GM23338 (cell line): ENCODE measurements around the gene SUPT6H. TPM values are rescaled to one million over a fixed set of nuclear protein-coding genes. Genes with fewer than 3 reads are reported as not detected.

Source experiments
- ATAC-seq: fragments of 200-7000 bp; cut with Tn5 transposase; 3 replicates; pipeline ENCODE4 v1.9.1; 2020
- DNase-seq: peaks from one replicate; pipeline ENCODE4 v3.0.0-alpha.2; 2015; ENCODE audit warnings: low spot score
- H2AFZ ChIP-seq: fragments of 200-600 bp; sonication (generic); 2 replicates; pipeline ENCODE4 v1.8.0; 2016; ENCODE audit warnings: antibody characterized with exemption, mild to moderate bottlenecking, moderate library complexity
- H3F3A ChIP-seq: fragments of 200-600 bp; sonication (generic); replicated peaks from 2 replicates; pipeline ENCODE4 v1.8.0; 2017; ENCODE audit warnings: antibody characterized with exemption, mixed run types, low read depth
- H3K27ac ChIP-seq: fragments of 200-600 bp; sonication (generic); 2 replicates; pipeline ENCODE4 v1.6.1; 2016; ENCODE audit warnings: low read depth
- H3K27me3 ChIP-seq: fragments of 200-600 bp; sonication (generic); 2 replicates; pipeline ENCODE4 v1.8.0; 2016; ENCODE audit warnings: mild to moderate bottlenecking, mixed run types, moderate library complexity; ENCODE audit not compliant: insufficient read depth
- H3K36me3 ChIP-seq: fragments of 200-600 bp; sonication (generic); 2 replicates; pipeline ENCODE4 v1.8.0; 2016; ENCODE audit warnings: mild to moderate bottlenecking; ENCODE audit not compliant: insufficient read depth
- H3K4me1 ChIP-seq: fragments of 200-600 bp; sonication (generic); 2 replicates; pipeline ENCODE4 v1.8.0; 2016; ENCODE audit warnings: mild to moderate bottlenecking, moderate library complexity; ENCODE audit not compliant: insufficient read depth
- H3K4me2 ChIP-seq: fragments of 200-600 bp; sonication (generic); 2 replicates; pipeline ENCODE4 v1.7.1; 2017; ENCODE audit warnings: mixed run types
- H3K4me3 ChIP-seq: fragments of 200-600 bp; sonication (generic); 2 replicates; pipeline ENCODE4 v1.6.1; 2016; ENCODE audit warnings: mixed run types
- H3K79me2 ChIP-seq: fragments of 200-600 bp; sonication (generic); replicated peaks from 2 replicates; pipeline ENCODE4 v1.8.0; 2017; ENCODE audit warnings: mild to moderate bottlenecking; ENCODE audit not compliant: insufficient read depth
- H3K9me2 ChIP-seq: fragments of 200-600 bp; sonication (generic); 2 replicates; pipeline ENCODE4 v1.8.0; 2017; ENCODE audit not compliant: insufficient read depth
- H4K20me1 ChIP-seq: fragments of 200-600 bp; sonication (generic); replicated peaks from 2 replicates; pipeline ENCODE4 v1.8.0; 2017; ENCODE audit warnings: mild to moderate bottlenecking; ENCODE audit not compliant: insufficient read depth
- H3K27ac Mint-ChIP-seq: 2 replicates; pipeline ENCODE4 v1.8.0; 2020; ENCODE audit warnings: inconsistent platforms, mild to moderate bottlenecking, moderate library complexity, mixed read lengths
- H3K27me3 Mint-ChIP-seq: 3 replicates; pipeline ENCODE4 v1.8.0; 2022; ENCODE audit warnings: low read depth, mild to moderate bottlenecking, moderate library complexity, mixed read lengths, inconsistent platforms; ENCODE audit not compliant: insufficient read depth, poor library complexity
- H3K36me3 Mint-ChIP-seq: 3 replicates; pipeline ENCODE4 v1.8.0; 2021; ENCODE audit warnings: low read depth, mild to moderate bottlenecking, inconsistent platforms, moderate library complexity, mixed read lengths
- H3K4me1 Mint-ChIP-seq: 3 replicates; pipeline ENCODE4 v1.8.0; 2020; ENCODE audit warnings: mild to moderate bottlenecking, inconsistent platforms, mixed read lengths
- H3K4me3 Mint-ChIP-seq: 3 replicates; pipeline ENCODE4 v1.8.0; 2021; ENCODE audit warnings: moderate library complexity, mild to moderate bottlenecking, inconsistent platforms, mixed read lengths
- H3K9me3 Mint-ChIP-seq: 3 replicates; pipeline ENCODE4 v1.8.0; 2020; ENCODE audit warnings: moderate library complexity, mild to moderate bottlenecking, inconsistent platforms, mixed read lengths
- CREB1 ChIP-seq: fragments of 250-450 bp; sonication (Bioruptor Pico); IDR thresholded peaks from 2 replicates; pipeline ENCODE4 v1.5.0; 2020; ENCODE audit warnings: low read depth, mild to moderate bottlenecking, moderate library complexity
- ETS1 ChIP-seq: IDR thresholded peaks from 2 replicates; pipeline ENCODE4 v1.6.1; 2016; ENCODE audit warnings: antibody characterized with exemption
- EZH2 ChIP-seq: fragments of 200-600 bp; sonication (generic); IDR thresholded peaks from one replicate; pipeline ENCODE4 v1.8.0; 2017; ENCODE audit warnings: antibody characterized with exemption, mild to moderate bottlenecking, low read depth; ENCODE audit not compliant: unreplicated experiment
- EZH2phosphoT487 ChIP-seq: fragments of 200-600 bp; sonication (generic); IDR thresholded peaks from one replicate; pipeline ENCODE4 v1.8.1; 2018; ENCODE audit warnings: antibody characterized with exemption; ENCODE audit not compliant: unreplicated experiment
- NANOG ChIP-seq: IDR thresholded peaks from 2 replicates; pipeline ENCODE4 v1.6.1; 2016; ENCODE audit warnings: antibody characterized with exemption, borderline replicate concordance
- POLR2AphosphoS5 ChIP-seq: IDR thresholded peaks from 2 replicates; pipeline ENCODE4 v1.6.1; 2016; ENCODE audit warnings: antibody characterized with exemption, low read depth
- REST ChIP-seq: IDR thresholded peaks from one replicate; pipeline ENCODE4 v1.6.1; 2018; ENCODE audit warnings: antibody characterized with exemption; ENCODE audit not compliant: unreplicated experiment
- STAT1 ChIP-seq: IDR thresholded peaks from one replicate; pipeline ENCODE4 v1.6.1; 2016; ENCODE audit warnings: antibody characterized with exemption; ENCODE audit not compliant: unreplicated experiment
- ZNF114 ChIP-seq: fragments of 250-450 bp; sonication (Bioruptor Pico); IDR thresholded peaks from 2 replicates; pipeline ENCODE4 v1.5.0; 2020; ENCODE audit warnings: mild to moderate bottlenecking, moderate library complexity
- ZNF331 ChIP-seq: fragments of 250-450 bp; sonication (Bioruptor Pico); IDR thresholded peaks from 2 replicates; pipeline ENCODE4 v1.5.0; 2020; ENCODE audit warnings: low read depth, mild to moderate bottlenecking, moderate library complexity
- ZNF462 ChIP-seq: fragments of 250-450 bp; sonication (Bioruptor Pico); IDR thresholded peaks from 2 replicates; pipeline ENCODE4 v1.5.0; 2020; ENCODE audit warnings: mild to moderate bottlenecking, moderate library complexity
- polyA plus RNA-seq: library from polyadenylated mRNA; unstranded; fragments of >200 nt; fragmentation: Nextera tagmentation; extraction: Ambion mirVana; gene quantifications from 2 replicates; pipeline ENCODE4 v1.2.1, GENCODE V29; 2016
- total RNA-seq: library from RNA; depleted of rRNA; stranded (reverse); fragments of >200 nt; shearing (Covaris generic); gene quantifications from 2 replicates; pipeline ENCODE4 v1.2.3, GENCODE V29; 2014
- TF ChIP-seq, protein P1 (sequence below), 2 experiments: fragments of 200-600 bp in 1 of 2; sonication (generic) in 1 of 2; conservative IDR thresholded peaks; 2 replicates each; pipeline versions ENCODE4 v1.5.1 to v1.6.1; 2016 to 2017; ENCODE audit warnings: antibody characterized with exemption in 2 of 2, low read depth in 2 of 2, mild to moderate bottlenecking in 2 of 2, moderate library complexity in 1 of 2

Gene SUPT6H
- total and polyA plus RNA-seq, 2 experiments from 2014 or later, result 17.8 to 70.7 TPM

- Histone ChIP-seq H3K4me1 (peaks cover 4% of the 10 kb centered on the region; the same call in 1 of the 2 replicates), H3K36me3 (no peaks in the 10 kb centered on the region; the same call in 1 of the 2 replicates), H3K79me2 (no peaks in the 10 kb centered on the region), H3K27ac (no peak overlapping the region), H4K20me1 (no peaks in the 10 kb centered on the region), H3K4me3 (no peak overlapping the region), H3K9me2 (no peaks in the 10 kb centered on the region), H3K4me2 (no peak overlapping the region), H3F3A (0 out of 2 replicates have a peak, but pooled peaks cover 3% of the 10 kb centered on the region), H2AFZ (no peak overlapping the region), H3K27me3 (no peaks in the 10 kb centered on the region)
- Mint-ChIP-seq H3K27me3 (peaks cover 9% of the 10 kb centered on the region), H3K27ac (no peak overlapping the region), H3K9me3 (no peaks in the 10 kb centered on the region; the same call in 2 of the 3 replicates), H3K4me1 (peaks cover 3% of the 10 kb centered on the region; the same call in 2 of the 3 replicates), H3K36me3 (peaks cover 37% of the 10 kb centered on the region), H3K4me3 (no peak overlapping the region)
- TF ChIP-seq CREB1 (CRISPR knock-in tag) (no peak), ZNF331 (CRISPR knock-in tag) (no peak), POLR2AphosphoS5 (no peak), EZH2 (no peak), REST (no peak), ETS1 (no peak), STAT1 (no peak), ZNF114 (CRISPR knock-in tag) (no peak), ZNF462 (CRISPR knock-in tag) (no peak), NANOG (no peak), EZH2phosphoT487 (no peak)
- TF ChIP-seq, protein P1, sequence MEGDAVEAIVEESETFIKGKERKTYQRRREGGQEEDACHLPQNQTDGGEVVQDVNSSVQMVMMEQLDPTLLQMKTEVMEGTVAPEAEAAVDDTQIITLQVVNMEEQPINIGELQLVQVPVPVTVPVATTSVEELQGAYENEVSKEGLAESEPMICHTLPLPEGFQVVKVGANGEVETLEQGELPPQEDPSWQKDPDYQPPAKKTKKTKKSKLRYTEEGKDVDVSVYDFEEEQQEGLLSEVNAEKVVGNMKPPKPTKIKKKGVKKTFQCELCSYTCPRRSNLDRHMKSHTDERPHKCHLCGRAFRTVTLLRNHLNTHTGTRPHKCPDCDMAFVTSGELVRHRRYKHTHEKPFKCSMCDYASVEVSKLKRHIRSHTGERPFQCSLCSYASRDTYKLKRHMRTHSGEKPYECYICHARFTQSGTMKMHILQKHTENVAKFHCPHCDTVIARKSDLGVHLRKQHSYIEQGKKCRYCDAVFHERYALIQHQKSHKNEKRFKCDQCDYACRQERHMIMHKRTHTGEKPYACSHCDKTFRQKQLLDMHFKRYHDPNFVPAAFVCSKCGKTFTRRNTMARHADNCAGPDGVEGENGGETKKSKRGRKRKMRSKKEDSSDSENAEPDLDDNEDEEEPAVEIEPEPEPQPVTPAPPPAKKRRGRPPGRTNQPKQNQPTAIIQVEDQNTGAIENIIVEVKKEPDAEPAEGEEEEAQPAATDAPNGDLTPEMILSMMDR (conservative IDR thresholded peaks at IDR 0.05; ENCODE audit: low read depth in 2 of 2), result no peak
- DNase-seq (no peak), ATAC-seq (no peak)
Measured at GRCh38 chr17:28737316-28737715, 75.3 kb downstream of the SUPT6H start.
